Activated CD8-positive, alpha-beta T cell treated with anti-CD3 and anti-CD28 coated beads for 36 hours (primary cell): ENCODE data around the gene PRKD3. TPM values are rescaled to one million over a fixed set of nuclear protein-coding genes. Genes with fewer than 3 reads are reported as not detected.
"Not testable (repeated sequence)": the region's sequence is repeated elsewhere in the genome, so short reads cannot be mapped to it uniquely, and the experiment has no call there.

Source experiments
- ATAC-seq: fragments of 200-7000 bp; cut with Tn5 transposase; one replicate; pipeline ENCODE4 v1.10.0; 2021; ENCODE audit warnings: mild to moderate bottlenecking, moderate library complexity
- CTCF ChIA-PET: fragments of 350-600 bp; sonication (Branson Sonifier 250); formaldehyde crosslinking; loops from one replicate; lab custom pipeline; 2021; ENCODE audit warnings: antibody characterized with exemption; lab: Charles Lee
- POLR2A ChIA-PET: fragments of 350-600 bp; sonication (Branson Sonifier 250); formaldehyde crosslinking; loops from one replicate; lab custom pipeline; 2021; ENCODE audit warnings: antibody characterized with exemption; lab: Charles Lee
- DNase-seq: peaks from one replicate; pipeline ENCODE4 v3.0.0-alpha.2; 2020
- H3K27ac Mint-ChIP-seq: one replicate; pipeline ENCODE4 v1.8.0; 2021; ENCODE audit warnings: mild to moderate bottlenecking, mixed read lengths
- H3K27me3 Mint-ChIP-seq: one replicate; pipeline ENCODE4 v1.8.0; 2021; ENCODE audit warnings: mixed read lengths
- H3K36me3 Mint-ChIP-seq: one replicate; pipeline ENCODE4 v1.8.0; 2021; ENCODE audit warnings: low read depth, mixed read lengths
- H3K4me1 Mint-ChIP-seq: one replicate; pipeline ENCODE4 v1.8.0; 2021; ENCODE audit warnings: low read depth, mixed read lengths
- H3K4me3 Mint-ChIP-seq: one replicate; pipeline ENCODE4 v1.8.0; 2021; ENCODE audit warnings: mild to moderate bottlenecking, moderate library complexity, mixed read lengths
- H3K9me3 Mint-ChIP-seq: one replicate; pipeline ENCODE4 v1.8.0; 2021; ENCODE audit warnings: mixed read lengths
- CTCF ChIP-seq: fragments of 200-600 bp; IDR thresholded peaks from one replicate; pipeline ENCODE4 v1.8.0; 2022; ENCODE audit warnings: antibody characterized with exemption, mild to moderate bottlenecking
- intact Hi-C: fragments of 100-400 bp; cut with micrococcal nuclease; formaldehyde crosslinking; loops from one replicate; pipeline ENCODE4 v1.10.0; 2022
- total RNA-seq, 2 experiments: library from RNA; stranded (reverse); gene quantifications; one replicate each; pipeline ENCODE4 v1.2.3, GENCODE V29; 2021

Gene PRKD3
- total RNA-seq, 2 experiments from 2014 or later, result 23.8 to 25.6 TPM

DNA sequence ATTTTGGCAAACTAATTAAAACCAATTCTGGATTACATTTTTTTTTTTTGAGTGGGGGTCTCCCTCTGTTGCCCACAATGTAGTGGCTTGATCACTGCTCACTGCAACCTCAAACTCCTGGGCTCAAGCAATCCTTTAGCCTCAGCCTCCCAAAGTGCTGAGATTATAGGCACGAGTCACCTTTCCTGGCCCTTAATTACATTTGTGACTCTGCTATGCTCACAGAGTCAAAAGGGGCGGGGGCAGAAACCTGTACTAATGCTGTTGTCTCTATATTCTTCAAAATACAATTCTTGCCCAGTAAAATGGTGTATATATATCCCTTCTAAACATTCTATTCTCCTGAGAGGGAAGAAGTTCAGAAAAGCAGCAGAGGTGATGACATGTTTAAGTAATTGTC lies 23.2 kb downstream of the PRKD3 start:
- intact Hi-C loops, result no loop called here
- Mint-ChIP-seq H3K4me3 (no peak overlapping the region), H3K27me3 (no peaks in the 10 kb centered on the region), H3K4me1 (peaks cover 33% of the 10 kb centered on the region), H3K27ac (no peak overlapping the region), H3K9me3 (no peaks in the 10 kb centered on the region), H3K36me3 (peaks cover 14% of the 10 kb centered on the region)
- ATAC-seq (no peak), DNase-seq (no peak)
- POLR2A ChIA-PET, result interaction anchor here (0.6 to 0.8 kb wide), 7 partner anchors 22 to 1464 kb away, joined by 3 to 4 read pairs (median 3); no protein-coding TSS in a partner anchor
- CTCF ChIA-PET, result interaction anchor here (0.7 kb wide), 1 partner anchor 39 kb away, joined by 3 read pairs; no protein-coding TSS in a partner anchor
- no peak for TF ChIP-seq CTCF

GRCh38 chr2:37300578-37300977 lies 24.1 kb downstream of the PRKD3 start:
- no peak overlapping the region for H3K27ac Mint-ChIP-seq
- H3K36me3 Mint-ChIP-seq, result peaks cover 14% of the 10 kb centered on the region
- peaks cover 27% of the 10 kb centered on the region for H3K4me1 Mint-ChIP-seq
- ChIA-PET CTCF (interaction anchor here (0.7 kb wide), 1 partner anchor 40 kb away, joined by 3 read pairs; no protein-coding TSS in a partner anchor), POLR2A (interaction anchor here (0.6 to 0.7 kb wide), 6 partner anchors 49 to 1465 kb away, joined by 3 to 4 read pairs (median 3); no protein-coding TSS in a partner anchor)
- no peak overlapping the region for H3K4me3 Mint-ChIP-seq
- TF ChIP-seq CTCF, result no peak
- no peaks in the 10 kb centered on the region for H3K27me3 Mint-ChIP-seq
- intact Hi-C loops, result no loop called here
- DNase-seq, result no peak
- no peaks in the 10 kb centered on the region for H3K9me3 Mint-ChIP-seq
- ATAC-seq, result no peak

DNA sequence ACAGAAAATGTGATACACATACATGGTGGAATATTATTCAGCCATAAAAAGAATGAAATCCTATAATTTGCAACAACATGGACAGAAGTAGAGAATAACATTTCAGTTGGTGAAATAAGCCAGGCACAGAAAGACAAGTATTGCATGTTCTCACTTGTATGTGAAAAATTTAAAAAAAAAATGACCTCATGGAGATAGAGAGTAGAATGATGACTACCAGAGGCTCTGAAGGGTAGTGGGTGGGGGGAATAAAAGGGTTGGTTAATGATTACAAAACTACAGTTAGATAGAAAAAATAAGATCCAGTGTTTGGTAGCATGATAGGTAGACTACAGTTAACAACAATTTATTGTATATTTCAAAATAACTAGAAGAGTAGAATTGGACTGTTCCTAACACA lies 24.5 kb downstream of the PRKD3 start:
- H3K27me3 Mint-ChIP-seq, result no peaks in the 10 kb centered on the region
- ATAC-seq, result no peak
- intact Hi-C loops, result no loop called here

GRCh38 chr2:37297632-37298031 lies 27.0 kb downstream of the PRKD3 start:
- ChIA-PET CTCF (no interaction called here), POLR2A (interaction anchor here (0.6 kb wide), 1 partner anchor 108 kb away, joined by 3 read pairs; no protein-coding TSS in a partner anchor)
- intact Hi-C loops, result no loop called here
- Mint-ChIP-seq H3K27ac (no peak overlapping the region), H3K9me3 (no peaks in the 10 kb centered on the region), H3K4me3 (no peak overlapping the region), H3K27me3 (no peaks in the 10 kb centered on the region), H3K36me3 (peaks cover 11% of the 10 kb centered on the region), H3K4me1 (peaks cover 17% of the 10 kb centered on the region)
- DNase-seq (no peak), ATAC-seq (no peak)
- no peak for TF ChIP-seq CTCF

More for the DNA sequence above, 24.5 kb downstream of the PRKD3 start:
- Mint-ChIP-seq H3K9me3 (no peaks in the 10 kb centered on the region), H3K4me1 (peaks cover 24% of the 10 kb centered on the region), H3K36me3 (peaks cover 14% of the 10 kb centered on the region), H3K27ac (no peak overlapping the region), H3K4me3 (no peak overlapping the region)
- POLR2A ChIA-PET, result no interaction called here
- CTCF ChIA-PET, result no interaction called here
- DNase-seq, result no peak
- TF ChIP-seq CTCF, result no peak

GRCh38 chr2:37295469-37296073 lies 29.1 kb downstream of the PRKD3 start:
- no peaks in the 10 kb centered on the region for H3K27me3 Mint-ChIP-seq
- intact Hi-C loops, result no loop called here
- no peak overlapping the region for H3K27ac Mint-ChIP-seq
- no peak for DNase-seq
- H3K36me3 Mint-ChIP-seq, result peaks cover 21% of the 10 kb centered on the region
- peaks cover 11% of the 10 kb centered on the region for H3K4me1 Mint-ChIP-seq
- CTCF ChIA-PET, result no interaction called here
- H3K4me3 Mint-ChIP-seq, result no peak overlapping the region
- TF ChIP-seq CTCF, result no peak
- no peaks in the 10 kb centered on the region for H3K9me3 Mint-ChIP-seq
- no peak for ATAC-seq
- POLR2A ChIA-PET, result no interaction called here

GRCh38 chr2:37294858-37295257 lies 29.8 kb downstream of the PRKD3 start:
- intact Hi-C loops, POLR2A ChIA-PET, DNase-seq, H3K27ac Mint-ChIP-seq, H3K4me3 Mint-ChIP-seq, H3K9me3 Mint-ChIP-seq, H3K4me1 Mint-ChIP-seq, ATAC-seq, CTCF ChIA-PET, H3K27me3 Mint-ChIP-seq: not testable (repeated sequence)
- H3K36me3 Mint-ChIP-seq, result peaks cover 17% of the 10 kb centered on the region
